Esophagus squamous epithelium (tissue), 4 donors: ENCODE results near the gene CHI3L1.

Experiments used
- CTCF ChIP-seq, 6 experiments: fragments of 450-650 bp in 4 of 6; fragments of 200-600 bp in 2 of 6; sonication (generic) in 2 of 6; IDR thresholded peaks; one replicate each; pipeline ENCODE4 v1.5.1; 2016 to 2019; ENCODE audit warnings: antibody characterized with exemption in 6 of 6, mild to moderate bottlenecking in 4 of 6, moderate library complexity in 4 of 6
- POLR2A ChIP-seq, 4 donors: fragments of 450-650 bp; IDR thresholded peaks; one replicate each; pipeline ENCODE4 v1.6.1; 2017; ENCODE audit warnings: antibody characterized with exemption in 4 of 4, mild to moderate bottlenecking in 4 of 4, moderate library complexity in 3 of 4

GRCh38 chr1:203168991-203169390 is 17.5 kb downstream of the CHI3L1 start:
- TF ChIP-seq CTCF (IDR thresholded peaks at IDR 0.05) (no peak), POLR2A (IDR thresholded peaks at IDR 0.05) (no peak)
